Hepatocyte (in vitro differentiated cells): ENCODE measurements around the gene ITPKB.

Experiments
- CTCF ChIP-seq: fragments of 200-600 bp; sonication (generic); IDR thresholded peaks from 2 replicates; pipeline ENCODE4 v1.5.1; 2016; ENCODE audit warnings: antibody characterized with exemption, mild to moderate bottlenecking; ENCODE audit not compliant: poor library complexity
- EZH2 ChIP-seq: fragments of 200-600 bp; sonication (generic); IDR thresholded peaks from 2 replicates; pipeline ENCODE4 v1.6.1; 2016; ENCODE audit warnings: antibody characterized with exemption, mild to moderate bottlenecking, borderline replicate concordance
- EZH2phosphoT487 ChIP-seq: fragments of 200-600 bp; sonication (generic); IDR thresholded peaks from one replicate; pipeline ENCODE4 v1.6.1; 2018; ENCODE audit warnings: antibody characterized with exemption, mild to moderate bottlenecking, low read depth, moderate library complexity; ENCODE audit not compliant: unreplicated experiment, severe bottlenecking

- TF ChIP-seq EZH2phosphoT487 (no peak), CTCF (no peak), EZH2 (no peak)
Observed at GRCh38 chr1:226699166-226699565, 39.9 kb downstream of the ITPKB start.
